H1 (cell line): Measurements from ENCODE around the gene MMUT.

Experiments
- CEBPB ChIP-seq: IDR thresholded peaks from 2 replicates; pipeline ENCODE4 v1.6.1; 2012; ENCODE audit warnings: low read depth, low read length
- CTCF ChIP-seq, 3 experiments: IDR thresholded peaks; 1 replicate in 2 of 3; 2 replicates in 1 of 3; pipeline versions ENCODE4 v1.5.1 to v1.6.1; 2011; ENCODE audit warnings: low read length in 3 of 3, mild to moderate bottlenecking in 3 of 3, inconsistent platforms in 2 of 3, low read depth in 1 of 3, moderate library complexity in 1 of 3; ENCODE audit not compliant: insufficient read depth in 1 of 3; ENCODE audit errors: control extremely low read depth in 1 of 3
- EGR1 ChIP-seq: IDR thresholded peaks from 2 replicates; pipeline ENCODE4 v1.6.1; 2011; ENCODE audit warnings: low read depth, low read length, borderline replicate concordance
- EP300 ChIP-seq, 2 experiments: IDR thresholded peaks; 1 replicate in 1 of 2; 2 replicates in 1 of 2; pipeline ENCODE4 v1.6.1; 2011 to 2012; ENCODE audit warnings: low read depth in 2 of 2, low read length in 2 of 2, mild to moderate bottlenecking in 2 of 2, borderline replicate concordance in 1 of 2, inconsistent platforms in 1 of 2, moderate library complexity in 1 of 2
- EZH2 ChIP-seq: fragments of 200-600 bp; sonication (generic); IDR thresholded peaks from 2 replicates; pipeline ENCODE4 v1.7.1; 2012; ENCODE audit warnings: low read depth, mild to moderate bottlenecking, moderate library complexity, low read length, inconsistent platforms; ENCODE audit not compliant: severe bottlenecking
- JUN ChIP-seq: IDR thresholded peaks from 2 replicates; pipeline ENCODE4 v1.6.1; 2011; ENCODE audit warnings: low read depth, mild to moderate bottlenecking, improper control_type of control experiment, low read length
- MAX ChIP-seq: IDR thresholded peaks from 2 replicates; pipeline ENCODE4 v1.6.1; 2012; ENCODE audit warnings: inconsistent platforms
- SIN3A ChIP-seq, 2 experiments: IDR thresholded peaks in 1 of 2; conservative IDR thresholded peaks in 1 of 2; 2 replicates each; pipeline ENCODE4 v1.6.1; 2011 to 2012; ENCODE audit warnings: low read length in 2 of 2, improper control_type of control experiment in 1 of 2, low read depth in 1 of 2, mild to moderate bottlenecking in 1 of 2
- SP4 ChIP-seq: IDR thresholded peaks from 2 replicates; pipeline ENCODE4 v1.6.1; 2012; ENCODE audit warnings: low read length, inconsistent platforms
- SUZ12 ChIP-seq: fragments of 200-600 bp; sonication (generic); IDR thresholded peaks from 2 replicates; pipeline ENCODE4 v1.6.1; 2012; ENCODE audit warnings: mild to moderate bottlenecking, inconsistent platforms, low read length, moderate library complexity, mixed read lengths

GRCh38 chr6:49453221-49453620, 9.8 kb downstream of the MMUT start:
- TF ChIP-seq SIN3A (conservative IDR thresholded peaks at IDR 0.05 in 1 of 2, IDR thresholded peaks at IDR 0.05 in 1 of 2; ENCODE audit: low read depth in 1 of 2, low read length in 2 of 2), result no peak
- no peak for TF ChIP-seq CEBPB
- no peak for TF ChIP-seq EZH2
- no peak for TF ChIP-seq SP4
- no peak for TF ChIP-seq CTCF (IDR thresholded peaks at IDR 0.05; ENCODE audit: control extremely low read depth in 1 of 3, insufficient read depth in 1 of 3, low read depth in 1 of 3, low read length in 3 of 3)
- TF ChIP-seq EP300 (IDR thresholded peaks at IDR 0.05; ENCODE audit: borderline replicate concordance in 1 of 2, low read depth in 2 of 2, low read length in 2 of 2), result no peak
- no peak for TF ChIP-seq EGR1
- TF ChIP-seq SUZ12, result no peak
- no peak for TF ChIP-seq MAX
- no peak for TF ChIP-seq JUN
